Keratinocyte (primary cell): ENCODE data around the gene TOMM40.

Experiments used
- EZH2 ChIP-seq: IDR thresholded peaks from one replicate; pipeline ENCODE4 v1.6.1; 2012; ENCODE audit warnings: inconsistent platforms, mild to moderate bottlenecking, low read length, moderate library complexity
- TF ChIP-seq, protein P1 (sequence below), 3 experiments: IDR thresholded peaks in 1 of 3; conservative IDR thresholded peaks in 1 of 3; optimal IDR thresholded peaks in 1 of 3; 2 replicates in 2 of 3; 3 replicates in 1 of 3; pipeline versions ENCODE3 to v1.5.1; 2011; ENCODE audit warnings: low read length in 3 of 3, mild to moderate bottlenecking in 3 of 3, moderate library complexity in 2 of 3, control low read depth in 1 of 3, inconsistent platforms in 1 of 3; ENCODE audit not compliant: insufficient read depth in 2 of 3; ENCODE audit errors: extremely low read depth in 1 of 3

DNA sequence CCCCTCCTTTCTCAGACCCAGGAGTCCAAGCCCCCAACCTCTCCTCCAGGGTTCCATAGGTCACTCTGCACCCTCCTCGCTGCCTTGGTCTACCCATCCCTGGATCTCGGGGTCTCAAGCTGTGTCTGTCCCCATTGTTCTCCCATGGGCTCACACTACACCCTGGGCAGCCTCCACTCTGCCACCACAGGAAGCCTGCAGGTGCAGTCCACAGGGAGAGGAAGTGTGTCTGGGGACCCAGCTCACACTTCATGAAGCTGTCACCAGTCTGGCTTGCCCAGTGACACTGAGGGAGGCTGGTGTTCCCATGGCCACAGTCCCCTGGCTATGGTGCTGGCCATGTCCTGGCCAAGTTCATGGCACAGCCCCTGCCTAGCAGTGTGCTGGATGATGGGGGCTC is 39.6 kb upstream of the TOMM40 start:
- TF ChIP-seq, protein P1, sequence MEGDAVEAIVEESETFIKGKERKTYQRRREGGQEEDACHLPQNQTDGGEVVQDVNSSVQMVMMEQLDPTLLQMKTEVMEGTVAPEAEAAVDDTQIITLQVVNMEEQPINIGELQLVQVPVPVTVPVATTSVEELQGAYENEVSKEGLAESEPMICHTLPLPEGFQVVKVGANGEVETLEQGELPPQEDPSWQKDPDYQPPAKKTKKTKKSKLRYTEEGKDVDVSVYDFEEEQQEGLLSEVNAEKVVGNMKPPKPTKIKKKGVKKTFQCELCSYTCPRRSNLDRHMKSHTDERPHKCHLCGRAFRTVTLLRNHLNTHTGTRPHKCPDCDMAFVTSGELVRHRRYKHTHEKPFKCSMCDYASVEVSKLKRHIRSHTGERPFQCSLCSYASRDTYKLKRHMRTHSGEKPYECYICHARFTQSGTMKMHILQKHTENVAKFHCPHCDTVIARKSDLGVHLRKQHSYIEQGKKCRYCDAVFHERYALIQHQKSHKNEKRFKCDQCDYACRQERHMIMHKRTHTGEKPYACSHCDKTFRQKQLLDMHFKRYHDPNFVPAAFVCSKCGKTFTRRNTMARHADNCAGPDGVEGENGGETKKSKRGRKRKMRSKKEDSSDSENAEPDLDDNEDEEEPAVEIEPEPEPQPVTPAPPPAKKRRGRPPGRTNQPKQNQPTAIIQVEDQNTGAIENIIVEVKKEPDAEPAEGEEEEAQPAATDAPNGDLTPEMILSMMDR (optimal IDR thresholded peaks at IDR 0.05 in 1 of 3, IDR thresholded peaks at IDR 0.05 in 1 of 3, conservative IDR thresholded peaks at IDR 0.05 in 1 of 3; ENCODE audit: extremely low read depth in 1 of 3, insufficient read depth in 2 of 3, low read length in 3 of 3) = no peak
- no peak for TF ChIP-seq EZH2
